Head of caudate nucleus (tissue), 42 donors: Measurements from ENCODE around the gene OR10V1.
"Not testable (repeated sequence)": the region's sequence is repeated elsewhere in the genome, so short reads cannot be mapped to it uniquely, and the experiment has no call there.

Source experiments
- DNase-seq, 42 donors: peaks; one replicate each; pipeline versions ENCODE4 v3.0.0 to v3.0.0-alpha.2; 2020 to 2021; ENCODE audit warnings: mixed read lengths in 7 of 42
- intact Hi-C: fragments of 100-400 bp; cut with DNase I; formaldehyde crosslinking; loops from one replicate; pipeline ENCODE4 v1.15.0; 2022

OR10V1 gene

DNA sequence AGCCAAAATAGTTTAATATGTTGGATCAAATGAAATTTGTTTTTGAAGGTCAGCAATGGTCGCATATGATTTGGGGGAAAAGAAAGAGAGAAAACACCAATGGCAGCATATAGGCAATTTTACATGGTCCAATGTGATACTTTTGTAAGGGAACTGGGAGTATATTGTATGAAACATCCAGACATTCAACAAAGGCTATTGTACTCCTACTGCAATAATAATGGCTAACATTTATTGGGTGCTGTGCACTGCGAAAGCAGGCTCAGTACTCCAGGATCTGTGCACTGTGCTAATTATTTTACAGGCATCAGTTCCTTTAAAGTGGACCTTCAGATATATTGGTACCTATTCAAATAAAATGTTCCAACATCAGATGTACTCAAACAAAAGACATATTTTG lies 5.9 kb upstream of the OR10V1 start:
- intact Hi-C loops: no loop called here

DNA sequence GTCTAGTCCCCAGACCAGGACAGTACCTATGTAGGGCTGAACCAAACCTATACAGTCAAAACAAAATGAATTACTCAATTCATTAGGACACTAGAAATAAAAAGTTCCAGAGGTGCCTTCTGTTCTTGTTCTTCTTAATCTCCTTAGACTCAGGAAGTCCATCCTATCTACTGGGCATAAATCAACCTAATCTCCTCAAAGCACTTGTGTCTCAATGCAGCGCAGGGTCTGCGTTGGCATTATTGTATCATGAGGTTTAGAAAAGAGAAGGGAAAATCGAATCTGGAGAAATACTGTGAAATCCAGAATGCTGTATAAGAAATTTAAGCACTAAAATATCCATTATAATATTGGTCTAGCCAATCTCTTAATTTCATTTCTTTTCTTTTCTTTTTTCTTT lies 2.4 kb upstream of the OR10V1 start:
- intact Hi-C loops: no loop called here
- DNase-seq: no peak

More for the DNA sequence above, 5.9 kb upstream of the OR10V1 start:
- peak in 1 of 42 donors; percentile 3 for DNase-seq

DNA sequence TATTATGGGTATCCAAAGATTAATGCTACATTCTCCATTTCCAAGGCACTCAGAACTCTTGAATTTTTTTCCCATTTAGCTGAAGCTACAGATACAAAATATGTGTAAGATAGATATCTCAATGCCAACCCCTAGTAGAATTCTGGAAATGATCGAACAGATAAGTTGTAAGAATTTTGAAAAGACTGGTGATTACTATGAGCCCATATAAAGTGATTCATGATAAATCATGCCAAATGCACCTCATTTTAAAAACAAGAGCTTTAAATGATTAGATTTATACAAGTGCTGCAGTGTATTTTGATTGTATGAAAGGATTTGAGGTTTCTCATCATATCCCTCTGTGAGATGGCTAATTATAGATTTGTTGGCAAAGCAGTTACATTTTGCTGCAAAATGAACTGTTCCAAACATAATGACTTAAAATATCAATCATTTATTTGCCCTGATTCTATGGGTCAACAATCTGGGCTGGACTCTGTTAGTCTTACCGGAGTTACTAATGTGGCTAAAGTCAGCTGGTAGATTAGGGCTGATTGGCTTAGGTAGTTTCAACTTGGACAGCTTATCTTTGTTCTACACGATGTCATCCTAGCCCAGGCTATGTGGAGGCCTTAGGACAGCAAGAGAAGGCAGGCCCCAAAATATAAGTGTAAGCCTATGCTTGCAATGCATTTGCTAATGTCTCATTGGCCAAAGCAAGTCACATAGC lies 3.4 kb downstream of the OR10V1 start:
- intact Hi-C loops: no loop called here
- no peak for DNase-seq

DNA sequence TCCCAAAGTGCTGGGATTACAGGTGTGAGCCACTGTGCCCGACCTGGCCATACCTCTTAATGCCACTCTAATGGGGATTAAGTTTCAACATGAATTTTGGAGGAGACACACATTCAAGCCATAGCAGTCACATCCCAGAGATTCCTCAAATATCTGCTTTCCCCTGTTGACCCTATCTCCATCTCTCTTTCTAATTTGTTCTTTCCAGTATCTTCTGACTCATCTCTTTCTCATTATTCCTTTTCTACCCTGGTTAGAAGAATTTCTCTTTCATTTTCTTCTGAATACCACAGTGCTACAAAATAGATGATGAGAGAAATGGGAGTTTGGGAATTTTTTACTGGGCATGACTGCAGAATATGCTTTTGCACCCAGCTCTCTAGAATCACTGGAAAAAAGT lies 5.1 kb downstream of the OR10V1 start:
- intact Hi-C loops: no loop called here
- DNase-seq: no peak

DNA sequence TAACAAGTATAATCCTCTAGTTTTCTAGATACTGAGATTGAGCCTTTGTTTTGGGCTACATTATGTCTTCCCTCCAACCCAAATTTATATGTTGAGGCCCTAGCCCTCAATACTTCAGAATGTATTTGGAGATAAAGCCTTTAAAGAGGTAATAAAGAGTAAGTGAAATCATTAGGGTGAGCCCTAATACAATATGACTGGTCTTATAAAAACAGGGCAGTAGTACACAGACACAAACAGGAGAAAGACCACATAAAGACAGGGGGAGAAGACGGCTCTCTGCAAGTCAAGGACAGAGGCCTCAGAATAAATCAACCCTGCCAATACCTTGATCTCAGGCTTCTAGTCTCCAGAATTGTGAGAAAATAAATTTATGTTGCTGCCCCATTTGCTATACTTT lies 6.3 kb downstream of the OR10V1 start:
- intact Hi-C loops: no loop called here
- no peak for DNase-seq

DNA sequence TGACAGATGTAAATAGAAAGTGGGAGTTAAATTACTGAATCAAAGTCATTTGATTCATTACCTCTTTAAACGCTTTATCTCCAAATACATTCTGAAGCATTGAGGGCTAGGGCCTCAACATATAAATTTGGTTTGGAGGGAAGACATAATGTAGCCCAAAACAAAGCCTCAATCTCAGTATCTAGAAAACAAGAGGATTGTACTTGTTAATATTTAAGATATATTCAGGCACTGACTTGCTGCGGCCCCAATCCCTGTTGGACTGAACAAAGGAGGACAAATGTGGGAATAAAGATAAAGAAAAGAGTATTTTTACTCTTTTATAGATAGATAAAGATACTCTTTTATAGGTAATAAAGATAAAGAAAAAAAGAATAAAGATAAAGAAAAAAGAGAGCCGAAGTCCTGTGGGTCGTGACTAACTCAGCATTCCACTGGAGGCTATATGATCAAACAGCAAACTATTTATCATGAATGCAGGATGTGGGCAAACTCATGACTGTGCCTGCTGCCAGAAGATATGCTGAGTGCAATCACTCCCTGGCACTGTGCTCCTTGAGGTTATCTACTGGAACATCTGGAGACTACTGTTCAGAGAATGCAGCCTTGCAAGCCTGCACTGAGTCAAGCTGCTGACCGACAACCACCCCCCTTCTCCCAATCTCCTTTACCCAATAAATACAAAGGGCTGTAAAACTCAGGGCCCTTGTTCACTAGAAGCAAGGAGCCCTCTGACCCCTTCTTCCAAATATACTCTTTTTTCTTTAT lies 6.9 kb downstream of the OR10V1 start:
- DNase-seq: no peak
- intact Hi-C loops: no loop called here

DNA sequence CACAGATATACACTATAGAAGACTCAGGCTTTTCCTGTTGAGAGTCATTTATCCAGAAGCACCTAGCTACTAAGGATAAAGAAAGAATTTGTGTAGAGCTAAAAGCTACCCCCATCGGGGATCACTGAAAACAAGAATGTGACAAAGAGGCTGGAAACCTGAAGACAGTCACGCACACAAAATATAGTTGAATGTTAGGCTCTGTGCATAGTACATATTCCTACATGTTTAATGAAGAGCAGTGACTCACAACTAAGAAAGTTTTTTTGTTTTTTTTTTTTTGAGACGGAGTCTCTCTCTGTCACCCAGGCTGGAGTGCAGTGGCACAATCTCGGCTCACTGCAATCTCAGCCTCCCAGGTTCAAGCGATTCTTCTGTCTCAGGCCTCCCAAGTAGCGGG lies 8.4 kb downstream of the OR10V1 start:
- DNase-seq: no peak
- intact Hi-C loops: no loop called here

DNA sequence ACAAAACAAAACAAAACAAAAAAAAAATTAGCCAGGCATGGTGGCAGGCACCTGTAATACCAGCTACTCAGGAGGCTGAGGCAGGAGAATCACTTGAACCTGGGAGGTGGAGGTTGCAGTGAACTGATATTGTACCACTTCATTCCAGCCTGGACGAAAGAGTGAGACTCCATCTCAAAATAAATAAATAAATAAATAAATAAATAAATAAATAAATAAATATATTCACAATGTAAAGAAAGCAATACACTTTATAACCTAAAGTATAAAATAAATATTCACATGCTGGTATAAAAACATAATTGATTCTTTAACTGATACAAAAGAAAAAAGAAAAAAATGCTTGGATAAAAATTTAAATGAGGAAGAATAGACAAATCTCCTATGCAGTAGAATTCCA lies 10.1 kb downstream of the OR10V1 start:
- DNase-seq, intact Hi-C loops: not testable (repeated sequence)

DNA sequence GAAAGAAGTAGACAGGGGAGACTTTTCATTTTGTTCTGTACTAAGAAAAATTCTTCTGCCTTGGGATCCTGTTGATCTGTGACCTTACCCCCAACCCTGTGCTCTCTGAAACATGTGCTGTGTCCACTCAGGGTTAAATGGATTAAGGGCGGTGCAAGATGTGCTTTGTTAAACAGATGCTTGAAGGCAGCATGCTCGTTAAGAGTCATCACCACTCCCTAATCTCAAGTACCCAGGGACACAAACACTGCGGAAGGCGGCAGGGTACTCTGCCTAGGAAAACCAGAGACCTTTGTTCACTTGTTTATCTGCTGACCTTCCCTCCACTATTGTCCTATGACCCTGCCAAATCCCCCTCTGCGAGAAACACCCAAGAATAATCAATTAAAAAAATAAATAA lies 13.5 kb downstream of the OR10V1 start:
- DNase-seq, intact Hi-C loops: not testable (repeated sequence)

DNA sequence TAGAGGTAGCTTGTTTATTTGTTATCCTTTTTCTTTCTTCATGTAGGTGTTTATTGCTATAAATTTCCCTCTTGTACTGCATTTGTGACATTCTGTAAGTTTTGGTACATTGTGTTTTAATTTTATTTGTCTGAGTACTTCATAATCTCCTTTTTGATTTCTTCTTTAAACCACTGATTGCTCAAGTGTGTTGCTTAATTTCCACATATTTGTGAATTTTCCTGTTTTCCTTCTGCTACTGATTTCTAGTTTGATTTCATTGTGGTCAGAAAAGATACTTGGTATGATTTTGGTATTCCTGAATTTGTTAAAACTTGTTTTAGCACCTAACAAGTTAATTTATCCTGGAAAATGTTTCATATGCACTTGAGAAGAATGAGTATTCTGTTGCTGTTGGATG lies 15.1 kb downstream of the OR10V1 start:
- intact Hi-C loops: no loop called here
- no peak for DNase-seq

DNA sequence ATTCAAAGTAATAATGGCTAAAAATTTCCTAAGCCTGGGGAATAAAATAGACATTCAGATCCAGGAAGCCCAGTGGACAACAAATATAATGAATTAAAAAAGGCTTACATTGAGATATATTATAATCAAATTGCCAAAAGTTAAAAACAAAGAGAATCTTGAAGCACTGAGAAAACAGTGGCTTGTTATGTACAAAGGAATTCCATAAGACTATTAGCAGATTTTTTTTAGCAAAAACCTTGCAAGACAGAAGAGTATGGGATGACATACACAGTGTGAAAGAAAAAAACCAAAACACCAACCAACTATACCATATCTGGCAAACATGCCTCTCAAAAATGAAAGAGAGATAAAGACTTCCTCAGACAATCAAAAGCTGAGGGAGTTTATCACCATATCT lies 20.7 kb downstream of the OR10V1 start:
- intact Hi-C loops: no loop called here
- no peak for DNase-seq

DNA sequence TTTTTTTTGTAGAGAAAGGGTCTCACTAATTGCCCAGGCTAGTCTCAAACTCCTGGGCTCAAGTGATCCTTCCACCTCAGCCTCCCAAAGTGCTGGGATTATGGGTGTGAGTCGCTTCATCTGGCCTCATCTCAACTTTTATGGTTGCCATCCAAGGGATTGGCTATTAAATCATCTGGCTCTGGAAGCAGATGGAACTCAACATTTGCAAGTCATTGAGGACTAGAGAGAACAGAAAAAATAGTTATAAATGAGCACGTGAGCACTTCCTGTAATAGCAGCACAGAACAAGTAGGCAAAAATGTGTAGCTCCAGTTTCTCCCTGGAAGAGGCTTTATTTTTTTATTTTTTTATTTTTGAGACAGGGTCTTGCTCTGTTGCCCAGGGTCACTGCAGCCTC lies 22.5 kb downstream of the OR10V1 start:
- DNase-seq: no peak
- intact Hi-C loops: no loop called here

DNA sequence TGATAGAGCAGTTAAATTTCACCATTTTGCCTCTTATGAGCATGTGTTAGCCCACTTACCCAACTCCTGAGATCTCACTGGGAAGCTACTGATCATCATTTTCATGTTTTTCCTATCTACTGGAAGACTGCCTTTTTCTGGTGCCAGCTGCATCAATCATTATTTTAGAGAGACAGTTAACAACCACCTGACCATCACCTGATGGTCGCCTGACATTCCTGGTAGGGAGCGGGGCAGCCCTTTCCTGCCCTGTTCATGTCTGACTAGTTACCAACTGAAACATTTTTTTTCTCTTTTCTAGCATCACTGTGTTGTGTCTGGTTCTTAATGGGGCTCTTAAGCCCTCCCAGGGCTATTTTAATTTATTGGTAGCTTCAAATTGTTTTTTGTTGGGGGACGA lies 24.6 kb downstream of the OR10V1 start:
- DNase-seq: no peak
- intact Hi-C loops: no loop called here

DNA sequence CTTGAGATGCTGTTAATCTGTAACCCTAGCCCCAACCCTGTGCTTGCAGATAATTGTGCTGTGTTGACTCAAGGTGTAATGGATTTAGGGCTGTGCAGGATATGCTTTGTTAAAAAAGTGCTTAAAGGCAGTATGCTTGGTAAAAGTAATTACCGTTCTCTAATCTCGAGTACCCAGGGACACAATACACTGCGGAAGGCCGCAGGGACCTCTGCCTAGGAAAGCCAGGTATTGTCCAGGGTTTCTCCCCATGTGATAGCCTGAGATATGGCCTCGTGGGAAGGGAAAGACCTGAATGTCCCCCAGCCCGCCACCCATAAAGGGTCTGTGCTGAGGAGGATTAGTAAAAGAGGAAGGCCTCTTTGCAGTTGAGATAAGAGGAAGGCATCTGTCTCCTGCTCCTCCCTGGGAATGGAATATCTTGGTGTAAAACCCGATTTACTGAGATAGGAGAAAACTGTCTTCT lies 32.4 kb downstream of the OR10V1 start:
- DNase-seq, intact Hi-C loops: not testable (repeated sequence)

DNA sequence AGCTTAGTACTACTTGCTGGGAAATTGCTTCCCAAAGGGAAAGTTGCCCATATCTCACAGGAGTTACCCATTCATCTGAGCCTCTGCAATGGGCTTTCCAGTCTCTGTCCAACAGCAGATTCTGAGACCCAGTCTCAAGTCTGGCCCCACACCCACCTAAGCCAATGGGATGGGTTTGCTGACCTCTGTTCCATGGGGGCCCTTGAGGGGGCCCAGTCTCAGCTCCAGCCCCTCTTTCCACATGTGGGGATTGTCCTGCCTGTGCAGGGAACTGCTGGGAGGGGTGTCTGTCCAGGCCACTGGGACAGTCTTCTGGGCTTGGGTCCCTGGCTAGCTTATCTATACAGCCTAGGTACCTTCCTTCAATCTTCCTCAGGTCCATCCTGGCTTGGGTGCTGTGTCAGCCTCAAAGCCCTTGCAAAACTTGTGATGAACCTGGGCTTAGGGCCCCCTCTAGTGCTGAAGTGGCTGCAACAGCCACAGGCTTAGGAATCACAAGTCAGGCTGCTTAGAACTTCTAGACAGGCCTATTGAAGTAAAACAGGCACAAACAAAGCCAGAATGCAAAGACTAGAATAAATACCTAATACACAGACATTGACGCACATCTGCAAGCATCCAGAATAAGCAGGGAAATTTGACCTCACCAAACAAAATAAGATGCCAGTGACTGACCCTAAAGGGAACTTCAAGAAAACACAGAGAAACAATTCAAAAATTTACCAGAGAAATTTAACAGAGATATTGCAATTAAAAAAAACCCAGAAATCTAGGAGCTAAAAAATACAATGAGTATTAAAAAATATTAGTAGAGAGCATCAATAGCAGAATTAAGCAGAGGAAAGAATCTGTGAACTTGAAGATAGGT lies 33.1 kb downstream of the OR10V1 start:
- intact Hi-C loops: no loop called here
- DNase-seq: peak in 37 of 42 donors; percentile 14 to 70 (median 45)

DNA sequence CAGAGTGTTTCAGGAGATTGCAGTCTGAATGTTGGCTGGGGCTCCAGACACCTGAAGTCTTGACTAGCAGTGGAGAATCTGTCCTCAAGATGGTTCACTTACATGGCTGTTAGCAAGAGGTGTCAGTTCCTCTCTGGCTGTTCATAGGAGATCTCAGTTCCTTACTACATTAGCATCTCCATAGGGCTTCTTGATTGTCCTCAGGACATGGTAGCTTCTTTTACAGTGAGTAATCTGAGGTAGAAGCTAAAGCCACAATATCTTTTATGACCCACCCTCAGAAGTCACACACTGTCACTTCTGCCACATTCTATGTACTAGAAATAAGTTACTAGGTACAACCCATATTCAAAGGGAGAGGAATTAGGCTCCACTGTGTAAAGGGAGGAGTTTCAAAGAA lies 34.3 kb downstream of the OR10V1 start:
- intact Hi-C loops: no loop called here
- DNase-seq: no peak

DNA sequence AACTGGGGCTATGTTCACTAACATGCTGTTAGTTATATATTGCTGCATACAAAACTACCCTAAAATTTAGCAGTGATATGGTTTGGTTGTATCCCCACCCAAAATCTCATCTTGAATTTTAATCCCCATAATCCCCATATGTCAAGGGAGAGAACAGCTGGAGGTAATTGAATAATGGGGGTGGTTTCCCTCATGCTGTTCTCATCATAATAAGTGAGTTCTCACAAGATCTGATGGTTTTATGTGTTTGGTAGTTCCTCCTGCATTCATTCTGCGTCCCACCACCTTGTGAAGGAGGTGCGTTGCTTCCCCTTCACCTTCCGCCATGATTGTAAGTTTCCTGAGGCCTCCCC lies 34.9 kb downstream of the OR10V1 start:
- intact Hi-C loops: no loop called here
- no peak for DNase-seq

DNA sequence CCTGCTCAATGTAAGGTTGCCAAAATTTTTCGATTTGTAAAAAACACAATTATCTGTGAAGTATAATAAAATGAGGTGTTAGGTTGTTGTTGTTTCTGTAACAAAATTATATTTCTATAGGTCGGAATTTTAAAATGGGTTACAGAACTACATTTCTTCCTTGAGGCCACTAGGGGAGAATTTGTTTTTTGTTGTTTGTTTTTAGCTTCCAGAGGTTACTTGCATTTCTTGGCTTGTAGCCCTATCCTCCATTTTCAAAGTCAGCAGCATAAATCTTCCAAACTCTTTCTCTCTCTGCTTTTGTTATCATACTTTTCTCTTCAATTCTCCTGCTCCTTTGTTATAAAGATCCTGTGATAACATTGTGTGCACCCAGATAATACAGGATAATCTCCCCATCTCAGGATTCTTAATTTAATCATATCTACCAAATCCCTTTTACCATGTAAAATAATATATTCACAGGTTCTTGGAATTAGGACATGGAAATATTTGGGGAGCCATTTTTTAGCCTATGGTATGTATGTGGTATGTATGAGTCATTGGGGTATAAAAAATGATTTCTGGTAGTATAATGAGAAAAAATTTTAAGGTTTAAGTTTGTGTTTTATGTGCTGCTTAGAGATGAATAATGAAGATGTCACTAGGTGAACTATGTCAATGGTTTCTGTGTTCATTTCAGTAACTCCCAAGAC lies 35.4 kb downstream of the OR10V1 start:
- intact Hi-C loops: no loop called here

DNA sequence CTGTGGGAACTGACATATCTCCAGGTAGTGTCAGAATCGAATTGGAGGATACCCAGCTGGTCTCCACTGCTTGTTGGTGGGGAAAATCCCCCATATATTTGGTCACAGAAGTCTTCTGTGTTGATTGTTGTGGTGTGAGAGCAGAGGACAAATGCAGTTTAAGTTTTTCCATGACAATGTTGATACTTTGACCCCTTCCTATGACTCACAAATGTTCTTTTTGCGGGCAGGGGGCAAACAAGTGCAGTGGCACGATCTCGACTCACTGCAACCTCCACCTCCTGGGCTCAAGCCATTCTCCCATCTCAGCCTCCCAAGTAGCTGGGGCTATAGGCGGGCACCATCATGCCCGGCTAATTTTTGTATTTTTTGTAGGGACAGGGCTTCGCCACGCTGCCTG lies 37.4 kb downstream of the OR10V1 start:
- DNase-seq: no peak
- intact Hi-C loops: no loop called here

More for the DNA sequence above, 35.4 kb downstream of the OR10V1 start:
- no peak for DNase-seq
